EH (cell line): ENCODE measurements around the gene ATXN7.

Source experiments
- DNase-seq: peaks from one replicate; pipeline ENCODE4 v3.0.0-alpha.2; 2015; ENCODE audit warnings: low read depth

ATXN7 gene

DNA sequence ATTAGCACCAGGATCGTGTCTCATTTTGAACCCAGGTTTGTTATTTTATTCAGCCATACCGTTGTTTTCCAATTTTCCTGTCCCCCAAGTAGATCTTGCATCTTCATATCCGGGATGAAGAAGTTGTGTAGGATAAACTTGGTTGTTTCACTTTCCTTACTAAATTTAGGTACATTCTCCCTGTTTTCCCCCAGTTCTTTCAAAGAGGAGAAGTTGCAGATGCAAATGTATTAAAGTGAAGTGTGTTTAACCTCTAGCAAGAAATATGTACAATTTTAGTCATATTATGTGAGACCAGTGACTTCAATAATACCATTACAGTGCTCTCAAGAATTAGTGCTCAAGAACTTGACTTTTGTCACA lies 1.3 kb downstream of the ATXN7 start:
- DNase-seq = no peak

- DNase-seq = no peak
Measured at GRCh38 chr3:63867225-63867624, 3.6 kb downstream of the ATXN7 start.

DNA sequence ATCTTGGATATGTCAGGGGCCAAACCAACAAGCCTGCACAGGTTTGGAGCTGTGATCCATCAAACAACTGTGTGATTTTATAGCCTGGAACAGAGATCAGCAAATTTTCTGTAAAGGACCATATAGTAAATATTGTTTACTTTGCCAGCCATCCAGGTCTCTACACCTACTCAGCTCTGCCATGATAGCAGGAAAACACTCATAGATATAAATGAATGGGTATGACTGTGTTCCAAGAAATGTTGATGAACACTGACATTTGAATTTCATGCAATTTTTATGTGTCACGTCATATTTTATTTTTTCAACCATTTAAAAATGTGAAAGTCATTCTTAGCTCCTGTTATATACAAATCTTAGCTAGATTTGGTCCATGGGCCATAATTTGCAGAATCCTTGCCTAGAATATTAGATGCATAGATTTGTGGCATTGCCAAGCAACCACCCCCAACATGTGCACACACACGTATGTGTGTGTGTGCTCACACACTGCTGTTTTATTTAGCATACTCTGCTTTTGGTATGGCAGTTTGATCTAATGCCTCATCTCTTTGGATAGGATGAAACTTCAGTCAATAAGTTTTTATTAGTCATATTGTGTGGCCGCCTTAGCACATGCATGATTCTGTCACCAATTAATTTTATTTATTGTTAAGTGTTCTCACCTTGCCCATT lies 6.4 kb downstream of the ATXN7 start:
- no peak for DNase-seq

GRCh38 chr3:63870615-63871005 lies 6.9 kb downstream of the ATXN7 start:
- no peak for DNase-seq

DNA sequence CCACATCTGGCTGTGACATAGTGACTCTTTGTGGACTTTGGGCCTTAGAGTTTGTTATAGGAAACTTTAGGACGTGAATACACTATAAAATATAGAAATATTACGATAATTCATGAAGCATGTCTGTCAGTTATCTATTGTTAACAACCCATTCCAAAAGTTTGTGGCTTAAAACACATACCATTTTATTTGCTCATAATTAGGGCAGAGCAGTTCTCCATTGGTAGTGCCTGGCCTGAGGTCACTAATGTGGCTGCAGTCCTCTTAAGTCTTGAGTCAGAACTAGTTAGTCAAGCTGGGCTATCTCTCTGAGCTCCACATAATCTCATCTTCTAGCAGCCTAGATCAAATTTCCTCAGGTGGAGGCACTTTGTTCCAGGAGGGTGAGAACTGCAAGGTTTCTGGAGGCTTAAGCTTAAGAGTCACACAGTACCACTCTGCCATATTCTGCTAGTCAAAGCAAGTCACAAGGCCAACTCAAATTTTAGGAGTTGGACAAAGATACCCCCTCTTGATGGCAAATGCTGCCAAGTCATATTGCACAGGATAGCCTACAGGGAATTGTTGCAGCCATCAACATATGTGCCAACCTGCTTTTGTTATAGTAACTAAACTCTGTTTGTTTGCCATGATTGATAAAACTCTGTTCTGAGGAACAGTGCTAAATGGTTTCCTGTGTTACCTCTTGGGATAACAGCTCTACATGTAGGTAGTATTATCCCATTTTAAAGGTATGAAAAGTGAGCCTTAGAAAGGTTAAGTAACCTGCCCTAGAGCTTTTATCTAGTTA lies 8.7 kb downstream of the ATXN7 start:
- DNase-seq = peak; percentile 89

DNA sequence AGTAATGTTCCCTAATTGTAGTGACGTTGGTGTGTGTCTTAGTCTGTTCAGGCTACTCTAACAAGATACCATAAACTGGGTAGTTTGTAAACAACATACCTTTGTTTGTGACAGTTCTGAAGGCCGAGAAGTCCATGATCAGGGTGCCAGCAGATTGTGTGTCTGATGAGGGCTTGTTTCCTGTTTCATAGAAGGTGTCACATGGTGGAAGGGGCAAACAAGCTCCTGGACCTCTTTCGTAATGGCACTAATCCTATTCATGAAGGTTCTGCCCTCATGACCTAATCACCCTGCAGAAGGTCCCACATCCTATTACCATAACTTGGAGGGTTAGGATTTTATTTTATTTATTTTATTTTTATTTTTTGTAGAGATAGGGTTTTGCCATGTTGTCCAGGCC lies 11.1 kb downstream of the ATXN7 start:
- no peak for DNase-seq

- DNase-seq = no peak
Measured at GRCh38 chr3:63875510-63875909, 11.8 kb downstream of the ATXN7 start.

GRCh38 chr3:63876260-63876659 lies 12.6 kb downstream of the ATXN7 start:
- DNase-seq = no peak

GRCh38 chr3:63877737-63878393 lies 14.2 kb downstream of the ATXN7 start:
- DNase-seq = peak; percentile 71

GRCh38 chr3:63878394-63879060 lies 14.9 kb downstream of the ATXN7 start:
- no peak for DNase-seq

GRCh38 chr3:63880653-63881052 lies 17.0 kb downstream of the ATXN7 start:
- DNase-seq = no peak

DNA sequence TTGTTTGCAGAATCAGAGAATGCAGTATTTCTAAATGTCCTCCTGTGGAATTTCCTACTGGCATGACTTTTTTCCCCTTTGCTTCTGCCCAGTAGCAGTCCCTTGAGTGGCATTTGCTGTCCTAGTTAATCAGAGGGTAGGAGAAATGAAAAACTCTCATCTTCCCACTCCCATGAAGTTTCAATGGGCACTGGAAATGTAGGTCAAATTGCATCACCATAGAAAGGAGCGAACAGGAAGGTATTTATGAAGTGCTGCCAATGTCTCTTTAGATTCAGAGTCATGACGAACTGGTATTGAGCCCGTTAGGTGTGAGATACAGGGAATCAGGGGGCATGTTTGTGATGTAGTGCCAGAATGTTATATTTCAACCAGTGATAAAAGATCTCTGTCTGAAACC lies 23.2 kb downstream of the ATXN7 start:
- peak; percentile 3 for DNase-seq

DNA sequence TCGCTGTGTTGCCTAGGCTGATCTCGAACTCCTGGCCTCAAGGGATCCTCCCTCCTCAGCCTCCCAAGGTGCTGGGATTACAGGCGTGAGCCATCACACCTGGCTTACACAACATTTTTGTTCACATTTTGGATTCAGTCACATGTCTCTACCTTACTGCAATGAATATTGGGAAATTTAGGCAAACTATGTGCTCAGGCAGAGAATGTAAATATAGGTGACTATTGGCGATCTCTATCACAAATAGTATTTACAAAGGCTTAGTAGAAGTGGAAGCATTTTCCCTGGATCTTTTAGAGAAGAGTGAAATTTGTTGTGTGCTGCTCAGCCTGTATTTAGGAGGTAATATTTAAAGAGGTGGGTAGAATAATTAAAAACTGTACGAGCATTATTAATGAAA lies 27.9 kb downstream of the ATXN7 start:
- no peak for DNase-seq

- no peak for DNase-seq
Measured at GRCh38 chr3:63892773-63893352, 29.2 kb downstream of the ATXN7 start.

GRCh38 chr3:63895422-63896189 lies 31.9 kb downstream of the ATXN7 start:
- DNase-seq = peak; percentile 3

GRCh38 chr3:63896332-63897030 lies 32.8 kb downstream of the ATXN7 start:
- peak; percentile 62 for DNase-seq

DNA sequence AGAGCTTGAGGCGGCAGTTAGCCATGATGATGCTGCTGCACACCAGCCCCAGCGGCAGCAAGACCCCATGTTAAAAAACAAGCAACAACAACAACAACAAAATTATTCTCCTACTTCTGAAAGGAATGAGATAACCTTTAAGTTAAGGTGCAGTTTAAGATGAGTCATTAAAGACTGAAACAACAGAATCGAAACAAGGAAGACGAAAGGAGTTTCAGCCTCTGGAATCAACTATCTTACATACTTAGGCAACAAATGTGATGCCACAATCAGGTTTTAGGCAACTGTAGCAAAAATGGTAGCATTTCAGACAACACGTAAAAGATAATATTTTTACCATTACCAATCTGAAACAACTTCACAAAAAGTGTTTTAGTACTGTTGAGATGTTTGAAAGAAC lies 36.3 kb downstream of the ATXN7 start:
- DNase-seq = no peak

GRCh38 chr3:63900459-63900858 lies 36.8 kb downstream of the ATXN7 start:
- no peak for DNase-seq

DNA sequence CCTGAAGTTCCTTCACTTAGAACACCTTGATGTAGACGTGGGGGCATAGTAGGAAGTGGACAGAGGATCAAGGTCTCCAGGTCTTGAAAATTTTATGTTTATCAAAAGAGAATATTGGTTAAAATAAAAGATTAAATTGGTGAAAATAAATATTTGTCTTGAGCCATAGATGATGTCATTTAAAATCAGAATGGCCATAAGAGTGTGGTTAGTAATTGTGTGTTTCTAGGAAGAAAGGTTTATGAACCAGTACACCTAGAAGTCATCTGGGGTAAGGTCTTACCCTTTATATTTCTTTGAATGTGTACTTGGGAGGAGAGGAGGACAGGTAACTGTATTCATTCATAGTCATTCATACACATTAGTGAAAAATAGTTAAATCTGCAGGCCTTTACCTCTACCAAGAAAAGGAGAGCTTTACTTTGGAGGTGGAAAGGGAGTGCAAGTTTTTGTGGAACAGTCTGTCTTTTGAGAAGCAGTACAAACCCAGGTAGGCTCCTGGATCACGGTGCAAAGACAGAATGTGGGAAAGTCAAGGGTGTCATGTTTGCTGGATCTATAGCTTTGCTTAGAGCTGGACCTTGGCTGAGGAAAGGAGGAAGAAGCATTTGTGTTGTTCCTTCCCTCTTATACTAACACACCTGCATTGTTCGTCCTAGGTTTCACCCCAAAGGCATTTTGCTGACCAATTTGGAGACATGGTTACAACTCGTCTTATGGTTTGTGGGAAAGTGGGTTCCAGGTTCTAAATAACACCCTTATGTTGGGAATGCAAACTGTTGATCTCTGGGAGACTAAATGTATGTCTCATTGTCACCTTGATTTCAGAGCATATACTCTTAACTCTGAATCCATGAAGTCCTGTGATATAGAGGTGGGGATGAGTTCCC lies 42.3 kb downstream of the ATXN7 start:
- DNase-seq = no peak
